ENCODE data around the gene FRMD6.
"Not testable (repeated sequence)": the region's sequence is repeated elsewhere in the genome, so short reads cannot be mapped to it uniquely, and the experiment has no call there.

FRMD6 gene

GRCh38 chr14:51707327-51707726, 55.6 kb downstream of the FRMD6 start:
- no peak for DNase-seq (ENCODE audit: low read depth)
- no peak overlapping the region for H3K4me3 ChIP-seq (ENCODE audit: low read depth, low read length)

- no peak overlapping the region for H3K4me3 ChIP-seq (ENCODE audit: low read depth, low read length)
- no peak for DNase-seq (ENCODE audit: low read depth)
These were observed 59.8 kb downstream of the FRMD6 start for GRCh38 chr14:51711505-51711904.

- DNase-seq (ENCODE audit: low read depth), result no peak
- no peak overlapping the region for H3K4me3 ChIP-seq (ENCODE audit: low read depth, low read length)
These were observed 63.5 kb downstream of the FRMD6 start for GRCh38 chr14:51715250-51715649.

DNA sequence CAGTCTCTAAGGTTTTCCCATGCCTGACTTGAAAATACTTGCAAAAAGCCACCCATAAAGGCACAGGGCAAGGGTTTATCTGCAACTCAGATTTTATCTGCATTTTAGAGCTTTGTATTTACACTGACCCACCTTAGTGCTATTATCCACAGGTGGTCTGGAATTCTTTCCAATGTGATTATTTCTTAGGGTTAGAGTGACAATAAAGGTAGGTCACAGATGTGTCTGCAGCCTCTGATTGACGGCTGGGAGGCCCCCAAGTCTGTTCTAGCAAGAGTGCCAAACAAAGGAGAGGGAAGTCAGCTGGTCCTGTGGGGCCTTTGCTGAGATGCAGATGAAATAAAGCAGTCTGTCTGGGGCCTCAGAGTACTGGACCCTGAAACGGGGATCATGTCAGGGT, 64.0 kb downstream of the FRMD6 start:
- H3K4me3 ChIP-seq (ENCODE audit: low read depth, low read length), result no peak overlapping the region
- no peak for DNase-seq (ENCODE audit: low read depth)

DNA sequence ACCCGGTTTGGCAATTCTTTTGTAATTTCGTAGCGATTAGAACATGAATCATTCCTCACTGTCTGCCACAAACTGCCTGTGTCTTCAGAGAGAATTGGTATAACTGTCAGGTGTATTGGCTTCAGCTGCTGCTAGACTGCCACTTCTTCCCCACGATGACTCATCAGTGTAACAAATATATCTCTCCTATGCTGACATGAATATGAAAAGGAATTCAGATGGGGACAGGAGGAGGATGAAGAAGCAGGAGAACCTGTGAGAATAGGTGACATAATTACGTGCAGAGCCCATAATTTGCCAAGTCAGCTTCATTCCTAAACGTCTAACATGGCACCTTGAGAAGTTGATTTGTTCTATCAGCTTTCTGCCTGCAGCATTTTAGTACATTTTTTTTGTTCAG, 64.9 kb downstream of the FRMD6 start:
- no peak overlapping the region for H3K4me3 ChIP-seq (ENCODE audit: low read depth, low read length)
- DNase-seq (ENCODE audit: low read depth), result peak; percentile 12

GRCh38 chr14:51717766-51718165, 66.1 kb downstream of the FRMD6 start:
- no peak for DNase-seq (ENCODE audit: low read depth)
- no peak overlapping the region for H3K4me3 ChIP-seq (ENCODE audit: low read depth, low read length)

DNA sequence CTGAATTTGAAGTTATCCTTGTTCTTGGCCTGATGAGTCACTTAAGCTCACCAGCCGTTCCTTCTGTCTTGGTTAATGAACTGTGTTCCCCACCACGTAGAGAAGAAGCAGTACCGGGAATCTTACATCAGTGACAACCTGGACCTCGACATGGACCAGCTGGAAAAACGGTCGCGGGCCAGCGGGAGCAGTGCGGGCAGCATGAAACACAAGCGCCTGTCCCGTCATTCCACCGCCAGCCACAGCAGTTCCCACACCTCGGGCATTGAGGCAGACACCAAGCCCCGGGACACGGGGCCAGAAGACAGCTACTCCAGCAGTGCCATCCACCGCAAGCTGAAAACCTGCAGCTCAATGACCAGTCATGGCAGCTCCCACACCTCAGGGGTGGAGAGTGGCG, 68.2 kb downstream of the FRMD6 start:
- H3K4me3 ChIP-seq (ENCODE audit: low read depth, low read length), result no peak overlapping the region
- DNase-seq (ENCODE audit: low read depth), result no peak

DNA sequence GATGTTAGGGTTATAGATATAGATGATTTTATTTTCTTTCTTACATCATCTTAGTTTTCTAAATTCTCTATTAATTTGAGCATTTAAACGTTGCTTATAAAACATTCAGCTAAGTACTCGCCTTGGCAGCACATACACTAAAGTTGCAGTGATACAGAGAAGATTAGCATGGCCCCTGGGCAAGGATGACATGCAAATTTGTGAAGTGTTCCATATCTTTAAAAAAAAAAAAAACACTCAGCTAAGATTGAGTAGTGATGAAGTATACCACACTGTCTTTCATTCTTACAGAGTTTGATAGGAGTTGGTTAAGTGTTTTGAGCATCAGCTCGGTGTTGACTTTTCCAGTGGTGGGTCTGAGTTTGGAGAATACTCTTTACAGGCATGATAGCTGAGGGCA, 72.3 kb downstream of the FRMD6 start:
- DNase-seq (ENCODE audit: low read depth), result no peak
- H3K4me3 ChIP-seq (ENCODE audit: low read depth, low read length), result no peak overlapping the region

- no peak for DNase-seq (ENCODE audit: low read depth)
- no peak overlapping the region for H3K4me3 ChIP-seq (ENCODE audit: low read depth, low read length)
These were observed 72.9 kb downstream of the FRMD6 start for GRCh38 chr14:51724650-51725049.

- H3K4me3 ChIP-seq (ENCODE audit: low read depth, low read length), result no peak overlapping the region
- DNase-seq (ENCODE audit: low read depth), result no peak
These were observed 73.4 kb downstream of the FRMD6 start for GRCh38 chr14:51725061-51725460.

DNA sequence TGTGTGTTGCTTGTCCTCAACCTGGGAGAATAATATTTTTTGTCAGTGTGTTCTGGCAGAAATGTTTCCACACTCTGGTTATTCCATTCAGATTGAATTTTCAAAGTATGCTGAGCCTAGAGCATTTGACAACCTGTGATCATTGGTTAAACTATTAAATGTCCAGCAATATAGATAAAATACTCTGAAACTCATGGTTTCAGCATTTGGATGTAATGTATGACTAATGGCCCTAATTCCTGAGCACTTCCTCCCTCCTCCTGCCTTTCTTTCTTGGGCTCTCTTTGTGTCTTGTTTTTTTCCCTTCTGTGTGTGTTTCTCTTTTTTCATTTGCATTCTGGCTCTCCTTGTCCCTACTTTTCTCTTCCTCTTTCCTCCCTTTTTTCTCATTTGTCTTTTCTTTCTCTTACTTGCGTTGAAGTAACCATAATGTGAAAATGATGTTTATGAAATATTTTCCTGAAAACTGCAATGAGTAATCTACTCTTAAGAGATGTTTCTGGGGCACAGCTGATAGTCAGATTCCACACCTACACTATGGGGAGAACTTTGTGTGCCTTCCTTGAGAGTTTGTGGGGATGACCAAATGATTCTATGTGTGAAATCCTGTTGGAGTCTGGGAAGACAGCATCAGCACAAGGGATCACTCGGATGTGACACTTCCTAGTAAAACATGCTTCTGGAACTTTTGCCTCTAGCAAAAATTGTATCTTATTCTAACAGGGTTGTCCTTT, 74.6 kb downstream of the FRMD6 start:
- H3K4me3 ChIP-seq (ENCODE audit: low read depth, low read length), result no peak overlapping the region
- peak; percentile 15 for DNase-seq (ENCODE audit: low read depth)

- H3K4me3 ChIP-seq (ENCODE audit: low read depth, low read length), result no peak overlapping the region
- DNase-seq (ENCODE audit: low read depth), result no peak
These were observed 75.8 kb downstream of the FRMD6 start for GRCh38 chr14:51727526-51727925.

DNA sequence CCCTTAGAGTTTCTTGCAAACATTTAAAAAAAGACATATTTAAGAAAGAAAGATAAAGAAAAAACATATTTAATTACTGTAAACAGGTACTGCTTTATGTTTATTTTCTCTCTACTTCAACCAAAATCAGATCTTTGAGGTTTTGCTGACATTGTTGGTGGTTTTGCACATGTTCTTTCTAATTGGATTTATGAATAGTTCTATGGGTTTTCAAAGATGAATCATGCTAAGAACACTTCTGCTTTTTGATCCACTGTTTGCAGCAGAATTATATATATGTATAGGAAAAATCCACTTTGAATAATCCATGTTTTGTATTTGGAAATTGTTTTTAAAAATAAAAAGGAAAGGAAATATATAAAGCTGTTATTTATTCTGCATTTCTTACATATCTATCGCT, 78.4 kb downstream of the FRMD6 start:
- no peak overlapping the region for H3K4me3 ChIP-seq (ENCODE audit: low read depth, low read length)
- no peak for DNase-seq (ENCODE audit: low read depth)

DNA sequence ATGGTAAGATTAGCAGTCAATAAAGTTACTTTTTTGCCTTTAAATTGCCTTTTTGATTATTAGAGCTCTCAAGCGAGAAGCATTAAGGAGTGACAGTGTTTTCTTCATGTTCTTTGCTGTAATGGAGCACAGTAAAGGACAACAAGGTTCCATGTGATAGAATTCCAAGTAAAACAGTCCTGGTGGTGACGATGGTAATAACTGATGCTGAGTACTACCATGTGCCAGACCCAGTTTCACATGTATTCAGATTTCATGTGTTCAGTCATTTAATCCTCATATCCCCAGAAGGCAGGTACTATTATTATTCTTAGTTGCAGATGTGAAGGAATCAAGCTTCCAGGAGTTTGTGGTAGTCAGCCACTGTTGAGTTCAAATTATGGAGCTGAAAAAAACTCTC, 79.0 kb downstream of the FRMD6 start:
- H3K4me3 ChIP-seq (ENCODE audit: low read depth, low read length), result no peak overlapping the region
- no peak for DNase-seq (ENCODE audit: low read depth)

GRCh38 chr14:51732494-51733112, 80.9 kb downstream of the FRMD6 start:
- H3K4me3 ChIP-seq (ENCODE audit: low read depth, low read length), result no peak overlapping the region
- no peak for DNase-seq (ENCODE audit: low read depth)

DNA sequence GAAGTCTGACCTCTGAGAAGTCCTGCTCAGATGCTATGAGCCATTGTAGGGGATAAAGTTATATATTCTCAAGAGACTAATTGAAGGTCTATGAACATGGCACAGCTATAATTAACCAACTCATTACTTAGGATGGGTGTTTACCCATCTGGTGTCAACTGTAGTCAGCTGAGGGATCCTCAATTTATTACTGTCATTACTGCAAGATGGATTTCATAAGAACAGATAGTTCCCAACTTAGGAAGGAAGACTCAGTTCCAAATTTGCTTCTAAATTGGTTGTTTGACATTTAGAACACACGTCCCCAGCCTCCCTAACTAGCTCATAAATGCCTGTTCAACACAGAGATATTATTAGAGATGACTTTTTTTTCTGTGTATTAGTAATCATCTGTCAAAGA, 81.4 kb downstream of the FRMD6 start:
- no peak for DNase-seq (ENCODE audit: low read depth)
- H3K4me3 ChIP-seq (ENCODE audit: low read depth, low read length), result no peak overlapping the region

- no peak for DNase-seq (ENCODE audit: low read depth)
These were observed 84.1 kb downstream of the FRMD6 start for GRCh38 chr14:51735851-51736250.

DNA sequence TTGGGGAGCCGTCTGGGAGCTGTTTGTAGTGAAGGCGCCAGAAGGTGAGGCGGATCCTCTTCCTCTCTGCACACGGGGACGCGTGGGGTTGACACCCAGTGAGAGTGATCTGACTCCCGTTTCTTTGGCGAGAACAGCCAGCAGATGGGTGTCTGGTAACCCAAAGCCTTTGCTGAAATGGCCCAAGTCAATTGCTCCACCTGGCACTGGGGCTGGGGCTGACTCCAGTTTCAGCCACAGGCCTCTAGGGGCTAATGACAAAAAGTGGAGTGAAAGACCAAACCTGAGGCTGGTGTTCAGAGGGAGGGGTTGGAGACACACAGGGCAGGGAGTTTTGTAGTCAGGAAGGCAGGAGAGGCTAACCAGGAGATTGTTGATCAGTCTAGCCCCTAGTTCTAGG, 87.0 kb downstream of the FRMD6 start:
- H3K4me3 ChIP-seq (ENCODE audit: low read depth, low read length), result no peak overlapping the region
- DNase-seq (ENCODE audit: low read depth), result no peak

More at GRCh38 chr14:51735851-51736250, 84.1 kb downstream of the FRMD6 start:
- no peak overlapping the region for H3K4me3 ChIP-seq (ENCODE audit: low read depth, low read length)

GRCh38 chr14:51743588-51744000, 91.9 kb downstream of the FRMD6 start:
- H3K4me3 ChIP-seq (ENCODE audit: low read depth, low read length), result no peak overlapping the region
- DNase-seq (ENCODE audit: low read depth), result no peak

DNA sequence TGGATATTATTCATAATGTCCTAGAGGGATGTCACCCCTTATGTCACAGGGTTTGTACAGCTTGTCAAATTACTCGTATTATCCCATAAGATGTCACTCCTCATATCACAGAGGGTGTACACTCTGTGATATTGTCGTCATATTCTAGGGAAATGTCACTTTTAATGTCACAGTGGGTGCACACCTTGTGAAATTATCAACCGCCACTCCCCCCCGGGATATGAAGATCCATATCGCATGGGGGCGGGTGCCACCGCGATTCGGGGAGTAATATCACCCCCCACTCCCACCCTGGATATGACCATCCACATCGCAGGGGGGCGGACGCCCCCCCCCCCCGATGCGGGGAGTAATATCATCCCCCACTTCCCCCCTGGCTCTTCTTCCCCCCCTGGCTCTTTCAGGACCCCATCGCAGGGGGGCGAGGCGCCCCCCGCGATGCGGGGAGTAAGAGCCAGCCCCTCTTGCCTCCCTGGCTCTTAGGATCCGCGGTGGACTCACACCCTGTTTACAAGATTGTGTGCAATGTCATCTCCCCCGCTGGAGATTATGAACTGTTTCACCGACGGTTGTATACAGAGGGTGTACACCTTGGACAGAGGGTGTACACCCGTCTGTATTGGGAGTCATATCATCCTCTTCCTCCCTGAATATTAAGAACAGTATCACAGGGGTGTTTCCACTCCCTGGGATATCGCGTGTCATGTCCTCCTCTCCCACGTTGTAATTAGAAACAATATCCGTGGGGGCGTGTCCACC, 92.8 kb downstream of the FRMD6 start:
- H3K4me3 ChIP-seq (ENCODE audit: low read depth, low read length), result no peak overlapping the region
- no peak for DNase-seq (ENCODE audit: low read depth)

- not testable (repeated sequence) for DNase-seq (ENCODE audit: low read depth); H3K4me3 ChIP-seq (ENCODE audit: low read depth, low read length)
These were observed 95.1 kb downstream of the FRMD6 start for GRCh38 chr14:51746823-51747222.

Measured in skeletal muscle cell (primary cell).